GM19324 (cell line): ENCODE results near the gene PHIP.
"Not testable (repeated sequence)": the region's sequence is repeated elsewhere in the genome, so short reads cannot be mapped to it uniquely, and the experiment has no call there.

ENCODE experiments used
- ATAC-seq: cut with Tn5 transposase; IDR thresholded peaks from one replicate; pipeline ENCODE4 v1.9.1; 2021; ENCODE audit warnings: mild to moderate bottlenecking, moderate library complexity; ENCODE audit not compliant: unreplicated experiment, low FRiP score

The PHIP gene

GRCh38 chr6:78947962-78948361 lies 130.1 kb downstream of the PHIP start:
- ATAC-seq: no peak

GRCh38 chr6:78947529-78947928 lies 130.5 kb downstream of the PHIP start:
- no peak for ATAC-seq

GRCh38 chr6:78942446-78942845 lies 135.6 kb downstream of the PHIP start:
- no peak for ATAC-seq

GRCh38 chr6:78936515-78936914 lies 141.5 kb downstream of the PHIP start:
- no peak for ATAC-seq

GRCh38 chr6:78935553-78935952 lies 142.5 kb downstream of the PHIP start:
- ATAC-seq: no peak

- ATAC-seq: no peak
Observed at GRCh38 chr6:78925317-78925716, 152.7 kb downstream of the PHIP start.

- not testable (repeated sequence) for ATAC-seq
Observed at GRCh38 chr6:78921168-78921567, 156.9 kb downstream of the PHIP start.

- ATAC-seq: no peak
Observed at GRCh38 chr6:78917788-78918187, 160.3 kb downstream of the PHIP start.

- no peak for ATAC-seq
Observed at GRCh38 chr6:78916411-78916810, 161.6 kb downstream of the PHIP start.

- ATAC-seq: no peak
Observed at GRCh38 chr6:78911218-78911940, 166.7 kb downstream of the PHIP start.

GRCh38 chr6:78910591-78911171 lies 167.4 kb downstream of the PHIP start:
- peak; percentile 41 for ATAC-seq

GRCh38 chr6:78910010-78910409 lies 168.0 kb downstream of the PHIP start:
- ATAC-seq: no peak

GRCh38 chr6:78909391-78909790 lies 168.7 kb downstream of the PHIP start:
- no peak for ATAC-seq

- ATAC-seq: no peak
Observed at GRCh38 chr6:78908621-78909020, 169.4 kb downstream of the PHIP start.

GRCh38 chr6:78896227-78896626 lies 181.8 kb downstream of the PHIP start:
- ATAC-seq: no peak

GRCh38 chr6:78889901-78890300 lies 188.2 kb downstream of the PHIP start:
- ATAC-seq: not testable (repeated sequence)
